Measurements from ENCODE around the gene GUCA1C.

DNA sequence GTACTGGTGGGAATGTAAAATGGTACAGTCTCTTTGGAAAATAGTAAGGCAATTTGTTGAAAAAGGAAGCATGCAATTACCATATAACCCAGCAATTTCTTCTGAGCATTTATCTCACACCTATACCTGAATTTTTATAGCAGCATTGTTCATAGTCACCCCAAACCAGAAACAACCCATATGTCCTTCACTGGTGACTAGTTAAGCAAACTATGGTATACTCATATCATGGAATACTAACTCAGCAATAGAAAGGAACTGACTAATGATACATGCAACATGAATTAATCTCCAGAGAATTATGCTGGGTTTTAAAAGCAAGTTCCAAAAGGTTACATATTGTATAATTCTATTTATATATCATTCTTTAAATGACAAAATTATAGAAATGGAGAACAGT, 70.9 kb downstream of the GUCA1C start:
- TF ChIP-seq, protein P1, sequence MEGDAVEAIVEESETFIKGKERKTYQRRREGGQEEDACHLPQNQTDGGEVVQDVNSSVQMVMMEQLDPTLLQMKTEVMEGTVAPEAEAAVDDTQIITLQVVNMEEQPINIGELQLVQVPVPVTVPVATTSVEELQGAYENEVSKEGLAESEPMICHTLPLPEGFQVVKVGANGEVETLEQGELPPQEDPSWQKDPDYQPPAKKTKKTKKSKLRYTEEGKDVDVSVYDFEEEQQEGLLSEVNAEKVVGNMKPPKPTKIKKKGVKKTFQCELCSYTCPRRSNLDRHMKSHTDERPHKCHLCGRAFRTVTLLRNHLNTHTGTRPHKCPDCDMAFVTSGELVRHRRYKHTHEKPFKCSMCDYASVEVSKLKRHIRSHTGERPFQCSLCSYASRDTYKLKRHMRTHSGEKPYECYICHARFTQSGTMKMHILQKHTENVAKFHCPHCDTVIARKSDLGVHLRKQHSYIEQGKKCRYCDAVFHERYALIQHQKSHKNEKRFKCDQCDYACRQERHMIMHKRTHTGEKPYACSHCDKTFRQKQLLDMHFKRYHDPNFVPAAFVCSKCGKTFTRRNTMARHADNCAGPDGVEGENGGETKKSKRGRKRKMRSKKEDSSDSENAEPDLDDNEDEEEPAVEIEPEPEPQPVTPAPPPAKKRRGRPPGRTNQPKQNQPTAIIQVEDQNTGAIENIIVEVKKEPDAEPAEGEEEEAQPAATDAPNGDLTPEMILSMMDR (IDR thresholded peaks at IDR 0.05; ENCODE audit: insufficient read depth, low read depth, low read length) = no peak
- no peak for TF ChIP-seq EZH2 (IDR thresholded peaks at IDR 0.05; ENCODE audit: insufficient read depth, low read length)
